SK-N-SH (cell line): ENCODE measurements around the gene DRC3. TPM values are rescaled to one million over a fixed set of nuclear protein-coding genes. Genes with fewer than 3 reads are reported as not detected.
A peak's percentile ranks its signal among the peaks of the same experiment; 100 is the strongest.

Source experiments
- CTCF ChIA-PET: fragments of 300-600, 350-600 bp; formaldehyde crosslinking; extraction: SDS; loops from one replicate; lab custom pipeline; 2021; lab: Yijun Ruan, JAX
- POLR2A ChIA-PET: fragments of 350-600 bp; sonication (Branson Sonifier 250); formaldehyde crosslinking; extraction: SDS; loops from one replicate; lab custom pipeline; 2020; ENCODE audit warnings: antibody characterized with exemption, inconsistent platforms; lab: Yijun Ruan, JAX
- DNase-seq: peaks from one replicate; pipeline ENCODE4 v3.0.0; 2012
- H2AFZ ChIP-seq: fragments of 200-600 bp; sonication (generic); 2 replicates; pipeline ENCODE4 v1.8.1; 2016; ENCODE audit warnings: antibody characterized with exemption, mild to moderate bottlenecking, low read depth
- H3F3A ChIP-seq: fragments of 200-600 bp; sonication (generic); replicated peaks from 2 replicates; pipeline ENCODE3; 2016; ENCODE audit warnings: antibody characterized with exemption, mild to moderate bottlenecking; ENCODE audit not compliant: insufficient read depth
- H3K27ac ChIP-seq, 2 experiments: fragments of 200-500 bp in 1 of 2; fragments of 200-600 bp in 1 of 2; sonication (Bioruptor generic) in 1 of 2; sonication (generic), shearing (Covaris generic) in 1 of 2; 2 replicates each; pipeline versions ENCODE4 v1.5.1 to v1.6.1; 2014 to 2016; ENCODE audit warnings: low read depth in 2 of 2, inconsistent platforms in 1 of 2, low read length in 1 of 2, mild to moderate bottlenecking in 1 of 2, mixed read lengths in 1 of 2
- H3K27me3 ChIP-seq: fragments of 200-600 bp; sonication (generic), shearing (Covaris generic); 2 replicates; pipeline ENCODE4 v1.6.1; 2016; ENCODE audit warnings: mixed run types; ENCODE audit not compliant: insufficient read depth
- H3K36me3 ChIP-seq, 2 experiments: fragments of 200-500 bp in 1 of 2; fragments of 200-600 bp in 1 of 2; sonication (Bioruptor generic) in 1 of 2; sonication (generic) in 1 of 2; replicated peaks in 1 of 2; 2 replicates each; pipeline versions ENCODE3 to v1.5.1; 2014 to 2016; ENCODE audit warnings: low read length in 1 of 2, mild to moderate bottlenecking in 1 of 2; ENCODE audit not compliant: insufficient read depth in 2 of 2, control insufficient read depth in 1 of 2
- H3K4me1 ChIP-seq, 2 experiments: fragments of 200-500 bp in 1 of 2; fragments of 200-600 bp in 1 of 2; sonication (Bioruptor generic) in 1 of 2; sonication (generic), shearing (Covaris generic) in 1 of 2; 2 replicates each; pipeline versions ENCODE4 v1.5.1 to v1.6.1; 2014 to 2016; ENCODE audit warnings: low read depth in 1 of 2, low read length in 1 of 2, mixed run types in 1 of 2; ENCODE audit not compliant: insufficient read depth in 2 of 2, control insufficient read depth in 1 of 2
- H3K4me2 ChIP-seq: fragments of 200-600 bp; sonication (generic), shearing (Covaris generic); 2 replicates; pipeline ENCODE4 v1.6.1; 2017; ENCODE audit warnings: mixed run types
- H3K4me3 ChIP-seq, 2 experiments: fragments of 200-500 bp in 1 of 2; fragments of 200-600 bp in 1 of 2; sonication (Bioruptor generic) in 1 of 2; sonication (generic), shearing (Covaris generic) in 1 of 2; 2 replicates each; pipeline versions ENCODE4 v1.5.1 to v1.8.1; 2014 to 2016; ENCODE audit warnings: low read depth in 2 of 2, inconsistent platforms in 1 of 2, low read length in 1 of 2, mild to moderate bottlenecking in 1 of 2, mixed read lengths in 1 of 2, moderate library complexity in 1 of 2
- H3K79me2 ChIP-seq: fragments of 200-600 bp; sonication (generic); 2 replicates; pipeline ENCODE4 v1.8.1; 2017; ENCODE audit warnings: mild to moderate bottlenecking; ENCODE audit not compliant: insufficient read depth
- H3K9ac ChIP-seq: fragments of 200-600 bp; sonication (generic); 2 replicates; pipeline ENCODE4 v1.6.1; 2017; ENCODE audit warnings: mixed run types
- H3K9me2 ChIP-seq: fragments of 200-600 bp; sonication (generic); 2 replicates; pipeline ENCODE4 v1.6.1; 2017; ENCODE audit warnings: mixed run types
- H3K9me3 ChIP-seq: fragments of 200-600 bp; sonication (generic); 2 replicates; pipeline ENCODE4 v1.6.1; 2017; ENCODE audit warnings: mixed run types, mild to moderate bottlenecking, moderate library complexity
- H4K20me1 ChIP-seq: fragments of 200-600 bp; sonication (generic); 2 replicates; pipeline ENCODE4 v1.6.1; 2017; ENCODE audit warnings: mild to moderate bottlenecking, mixed run types; ENCODE audit not compliant: insufficient read depth
- CHD2 ChIP-seq: fragments of 150-350 bp; IDR thresholded peaks from 2 replicates; pipeline ENCODE4 v1.6.1; 2018; ENCODE audit warnings: low read length; ENCODE audit not compliant: partially characterized antibody
- CTCF ChIP-seq: fragments of 200-600 bp; sonication (generic); IDR thresholded peaks from 2 replicates; pipeline ENCODE4 v1.6.1; 2017; ENCODE audit warnings: antibody characterized with exemption, mild to moderate bottlenecking, moderate library complexity
- EP300 ChIP-seq, 2 experiments: IDR thresholded peaks; 2 replicates each; pipeline versions ENCODE4 v1.4.0 to v1.6.1; 2012; ENCODE audit warnings: borderline replicate concordance in 1 of 2, low read depth in 1 of 2, low read length in 1 of 2
- FOSL2 ChIP-seq: IDR thresholded peaks from 2 replicates; pipeline ENCODE4 v1.4.0; 2012; ENCODE audit warnings: low read depth, mild to moderate bottlenecking, moderate library complexity, borderline replicate concordance
- NFIC ChIP-seq: IDR thresholded peaks from 2 replicates; pipeline ENCODE4 v1.4.0; 2012; ENCODE audit warnings: borderline replicate concordance
- PBX3 ChIP-seq: IDR thresholded peaks from 2 replicates; pipeline ENCODE4; 2012
- TAF1 ChIP-seq: IDR thresholded peaks from 2 replicates; pipeline ENCODE4 v1.6.1; 2012; ENCODE audit warnings: low read depth, mild to moderate bottlenecking, low read length, moderate library complexity, borderline replicate concordance
- TCF12 ChIP-seq: IDR thresholded peaks from 2 replicates; pipeline ENCODE4 v1.4.0; 2012
- USF1 ChIP-seq: IDR thresholded peaks from 2 replicates; pipeline ENCODE4 v1.4.0; 2012; ENCODE audit warnings: low read depth, borderline replicate concordance
- WGBS: methylation state at CpG from one replicate; pipeline ENCODE4 v1.1.6; 2017; ENCODE audit warnings: low lambda C conversion rate; 5-methylcytosine and 5-hydroxymethylcytosine counted together
- polyA plus RNA-seq, 3 experiments: library from polyadenylated mRNA; depleted of rRNA; stranded (reverse); fragments of >200 nt; gene quantifications; 2 replicates each; pipeline ENCODE4 v1.2.3, GENCODE V29; 2012

Gene DRC3
- polyA plus RNA-seq, 1 of the 3 experiments (the other 2 are of a cell fraction): 3.6 TPM

GRCh38 chr17:17947966-17948365 is 24.7 kb upstream of the DRC3 start:
- Histone ChIP-seq H3K4me2 (peak overlapping the region; percentile 82), H2AFZ (no peak overlapping the region), H3K36me3 (no peaks in the 10 kb centered on the region), H3K9ac (peak overlapping the region; percentile 38; the same call in 1 of the 2 replicates), H3K27ac (peak overlapping the region in 1 of 2 experiments; percentile 89; a peak in 2 of 4 replicates), H3K4me1 (peaks cover 43 to 70% of the 10 kb centered on the region in 2 experiments), H4K20me1 (no peaks in the 10 kb centered on the region), H3K27me3 (no peaks in the 10 kb centered on the region), H3F3A (peaks cover 46% of the 10 kb centered on the region), H3K79me2 (peaks cover 90% of the 10 kb centered on the region), H3K4me3 (0 out of 4 replicates have a peak overlapping the region, but pooled peaks of 1 of the 2 experiments have one; percentile 18), H3K9me2 (no peaks in the 10 kb centered on the region), H3K9me3 (no peaks in the 10 kb centered on the region)
- ChIA-PET CTCF (interaction anchor here (1.0 to 2.1 kb wide), 4 partner anchors 10 to 266 kb away, joined by 3 to 10 read pairs (median 4); no protein-coding TSS in a partner anchor), POLR2A (no interaction called here)
- peak; percentile 31; the same call in 1 of the 2 replicates for TF ChIP-seq TCF12
- TF ChIP-seq PBX3: peak; percentile 9; the same call in 1 of the 2 replicates
- TF ChIP-seq EP300 (IDR thresholded peaks at IDR 0.05; ENCODE audit: borderline replicate concordance in 1 of 2, low read depth in 1 of 2, low read length in 1 of 2): no peak
- no peak for TF ChIP-seq TAF1
- peak; percentile 19; the same call in 1 of the 2 replicates for TF ChIP-seq NFIC
- TF ChIP-seq FOSL2: peak; percentile 31; the same call in 1 of the 2 replicates
- 47% methylated on average over 1 of the region's 1 CpG for WGBS
- DNase-seq: no peak

- Histone ChIP-seq H3K27ac (peak overlapping the region in 1 of 2 experiments; percentile 88; a peak in 2 of 4 replicates), H2AFZ (no peak overlapping the region), H3K36me3 (peaks cover 0 to 6% of the 10 kb centered on the region in 2 experiments), H3K4me3 (no peak overlapping the region), H3K9me3 (no peaks in the 10 kb centered on the region), H3K4me1 (peaks cover 27 to 50% of the 10 kb centered on the region in 2 experiments), H4K20me1 (no peaks in the 10 kb centered on the region), H3F3A (peaks cover 44% of the 10 kb centered on the region)
- POLR2A ChIA-PET: no interaction called here
- WGBS: 97% methylated on average over 7 of the region's 7 CpGs
- TF ChIP-seq CHD2 (no peak), USF1 (no peak)
- TF ChIP-seq, all 33 proteins: peak for 0
- H3K79me2 ChIP-seq: peaks cover 91% of the 10 kb centered on the region
- no peaks in the 10 kb centered on the region for H3K9me2 ChIP-seq
- no peaks in the 10 kb centered on the region for H3K27me3 ChIP-seq
- no peak overlapping the region for H3K9ac ChIP-seq
- no peak overlapping the region for H3K4me2 ChIP-seq
- no peak for DNase-seq
- CTCF ChIA-PET: no interaction called here
These were observed 22.3 kb upstream of the DRC3 start for GRCh38 chr17:17950347-17950746.

- WGBS: 100% methylated on average over 1 of the region's 1 CpG
- ChIA-PET CTCF (interaction anchor here (1.0 to 1.6 kb wide), 3 partner anchors 12 to 82 kb away, joined by 3 to 4 read pairs (median 4); no protein-coding TSS in a partner anchor), POLR2A (no interaction called here)
- TF ChIP-seq PBX3: no peak
- TF ChIP-seq CTCF: peak; percentile 43
- H3K9me3 ChIP-seq: no peaks in the 10 kb centered on the region
- no peaks in the 10 kb centered on the region for H4K20me1 ChIP-seq
- H3K27me3 ChIP-seq: no peaks in the 10 kb centered on the region
- H3F3A ChIP-seq: peaks cover 44% of the 10 kb centered on the region
- H3K4me2 ChIP-seq: peak overlapping the region; percentile 14; the same call in 1 of the 2 replicates
- peaks cover 23 to 47% of the 10 kb centered on the region in 2 experiments for H3K4me1 ChIP-seq
- H3K79me2 ChIP-seq: peaks cover 91% of the 10 kb centered on the region
- H3K36me3 ChIP-seq: peaks cover 0 to 11% of the 10 kb centered on the region in 2 experiments
- peak overlapping the region; percentile 81 to 88 for H3K27ac ChIP-seq
- no peak overlapping the region for H2AFZ ChIP-seq
- no peak for DNase-seq
- H3K4me3 ChIP-seq: no peak overlapping the region
- H3K9ac ChIP-seq: peak overlapping the region; percentile 50; the same call in 1 of the 2 replicates
- no peaks in the 10 kb centered on the region for H3K9me2 ChIP-seq
These were observed 21.9 kb upstream of the DRC3 start for GRCh38 chr17:17950806-17951205.
